ENCODE data around the gene PCDHB9. TPM values are rescaled to one million over a fixed set of nuclear protein-coding genes. Genes with fewer than 3 reads are reported as not detected.
"Not testable (repeated sequence)": the region's sequence is repeated elsewhere in the genome, so short reads cannot be mapped to it uniquely, and the experiment has no call there.

Gene PCDHB9
- total and polyA plus RNA-seq, 8 donors: 1.3 to 5.1 (median 4.1) TPM

- TF ChIP-seq CTCF (IDR thresholded peaks at IDR 0.05): no peak
- H3K4me3 ChIP-seq: no peak overlapping the region
- intact Hi-C loops (cut with DNase I): no loop called here
- peaks cover 4 to 92% of the 10 kb centered on the region in 2 donors for H3K9me3 ChIP-seq
- H3K27ac ChIP-seq: no peak overlapping the region
- H3K4me1 ChIP-seq: no peaks in the 10 kb centered on the region
- peaks cover 0 to 30% of the 10 kb centered on the region in 2 donors for H3K27me3 ChIP-seq
- DNase-seq (peak in 1 of 4 donors; percentile 35), ATAC-seq (no peak)
- H3K36me3 ChIP-seq: no peaks in the 10 kb centered on the region
Measured at GRCh38 chr5:141234109-141234667, 47.2 kb downstream of the PCDHB9 start.

GRCh38 chr5:141235922-141236321 lies 49.0 kb downstream of the PCDHB9 start:
- H3K27ac ChIP-seq; intact Hi-C loops (cut with DNase I); H3K36me3 ChIP-seq; H3K4me3 ChIP-seq; ATAC-seq; H3K4me1 ChIP-seq; DNase-seq: not testable (repeated sequence)
- H3K9me3 ChIP-seq: peaks cover 2 to 97% of the 10 kb centered on the region in 2 donors
- peaks cover 0 to 30% of the 10 kb centered on the region in 2 donors for H3K27me3 ChIP-seq

- intact Hi-C loops (cut with DNase I): no loop called here
- Histone ChIP-seq H3K27me3 (peaks cover 0 to 35% of the 10 kb centered on the region in 2 donors), H3K4me3 (no peak overlapping the region), H3K9me3 (peaks cover 0 to 97% of the 10 kb centered on the region in 2 donors), H3K36me3 (no peaks in the 10 kb centered on the region), H3K4me1 (no peaks in the 10 kb centered on the region), H3K27ac (no peak overlapping the region)
- no peak for ATAC-seq
- no peak for TF ChIP-seq CTCF (IDR thresholded peaks at IDR 0.05)
- DNase-seq: no peak
Measured at GRCh38 chr5:141236516-141237313, 49.8 kb downstream of the PCDHB9 start.

Other genes starting within 250 kb of the PCDHB9 start
Only the 30 nearest of the 37 such genes appear.
- gene PCDHB1, start 135.8 kb upstream of the PCDHB9 start, total RNA-seq: under 1 TPM; 0.06 to 0.10 TPM
- under 1 TPM; 0.06 to 0.14 (median 0.11) TPM for gene PCDHB1, start 135.8 kb upstream of the PCDHB9 start, polyA plus RNA-seq (ENCODE audit: insufficient read length in 6 of 6)
- gene PCDHB2, start 92.5 kb upstream of the PCDHB9 start, total RNA-seq: 1 to 10 TPM; 3.6 to 6.6 TPM
- gene PCDHB2, start 92.5 kb upstream of the PCDHB9 start, polyA plus RNA-seq (ENCODE audit: insufficient read length in 6 of 6): 10 to 100 TPM in 1 of 6 donors, 1 to 10 TPM in 5; 5.9 to 12.5 (median 8.9) TPM
- gene PCDHB3, start 86.7 kb upstream of the PCDHB9 start, total RNA-seq: 1 to 10 TPM; 2.0 to 3.9 TPM
- 1 to 10 TPM; 2.2 to 4.1 (median 3.2) TPM for gene PCDHB3, start 86.7 kb upstream of the PCDHB9 start, polyA plus RNA-seq (ENCODE audit: insufficient read length in 6 of 6)
- gene PCDHB4, start 65.3 kb upstream of the PCDHB9 start, total RNA-seq: 1 to 10 TPM; 1.9 to 4.3 TPM
- gene PCDHB4, start 65.3 kb upstream of the PCDHB9 start, polyA plus RNA-seq (ENCODE audit: insufficient read length in 6 of 6): 1 to 10 TPM; 2.0 to 3.5 (median 2.5) TPM
- 1 to 10 TPM; 2.5 to 7.5 TPM for gene PCDHB5, start 52.0 kb upstream of the PCDHB9 start, total RNA-seq
- gene PCDHB5, start 52.0 kb upstream of the PCDHB9 start, polyA plus RNA-seq (ENCODE audit: insufficient read length in 6 of 6): 10 to 100 TPM in 5 of 6 donors, 1 to 10 TPM in 1; 8.0 to 13.9 (median 11.3) TPM
- 1 to 10 TPM in 1 of 2 donors, under 1 TPM in 1; 0.73 to 1.0 TPM for gene PCDHB6, start 37.1 kb upstream of the PCDHB9 start, total RNA-seq
- gene PCDHB6, start 37.1 kb upstream of the PCDHB9 start, polyA plus RNA-seq (ENCODE audit: insufficient read length in 6 of 6): 1 to 10 TPM; 2.6 to 3.3 (median 2.8) TPM
- 1 to 10 TPM; 2.4 to 3.8 TPM for gene PCDHB7, start 14.5 kb upstream of the PCDHB9 start, total RNA-seq
- gene PCDHB7, start 14.5 kb upstream of the PCDHB9 start, polyA plus RNA-seq (ENCODE audit: insufficient read length in 6 of 6): 1 to 10 TPM; 3.9 to 5.8 (median 4.8) TPM
- 1 to 10 TPM; 1.1 to 2.7 TPM for gene PCDHB8, start 9.4 kb upstream of the PCDHB9 start, total RNA-seq
- 1 to 10 TPM in 5 of 6 donors, under 1 TPM in 1; 0.72 to 3.7 (median 2.5) TPM for gene PCDHB8, start 9.4 kb upstream of the PCDHB9 start, polyA plus RNA-seq (ENCODE audit: insufficient read length in 6 of 6)
- gene PCDHB16, start 4.8 kb upstream of the PCDHB9 start, total RNA-seq: 1 to 10 TPM; 1.8 to 3.1 TPM
- 1 to 10 TPM; 4.0 to 8.2 (median 6.9) TPM for gene PCDHB16, start 4.8 kb upstream of the PCDHB9 start, polyA plus RNA-seq (ENCODE audit: insufficient read length in 6 of 6)
- 1 to 10 TPM; 1.5 to 2.0 TPM for gene PCDHB10, start 5.2 kb downstream of the PCDHB9 start, total RNA-seq
- gene PCDHB10, start 5.2 kb downstream of the PCDHB9 start, polyA plus RNA-seq (ENCODE audit: insufficient read length in 6 of 6): 1 to 10 TPM; 5.8 to 6.9 (median 6.2) TPM
- 1 to 10 TPM; 2.6 to 3.4 TPM for gene PCDHB11, start 12.5 kb downstream of the PCDHB9 start, total RNA-seq
- gene PCDHB11, start 12.5 kb downstream of the PCDHB9 start, polyA plus RNA-seq (ENCODE audit: insufficient read length in 6 of 6): 1 to 10 TPM; 2.4 to 3.8 (median 3.5) TPM
- 1 to 10 TPM; 2.3 to 2.6 TPM for gene PCDHB12, start 21.6 kb downstream of the PCDHB9 start, total RNA-seq
- 1 to 10 TPM; 4.6 to 7.6 (median 6.2) TPM for gene PCDHB12, start 21.6 kb downstream of the PCDHB9 start, polyA plus RNA-seq (ENCODE audit: insufficient read length in 6 of 6)
- gene PCDHB13, start 26.8 kb downstream of the PCDHB9 start, total RNA-seq: 1 to 10 TPM; 1.8 to 2.1 TPM
- 1 to 10 TPM; 5.0 to 6.9 (median 5.9) TPM for gene PCDHB13, start 26.8 kb downstream of the PCDHB9 start, polyA plus RNA-seq (ENCODE audit: insufficient read length in 6 of 6)
- gene PCDHB14, start 36.2 kb downstream of the PCDHB9 start, total RNA-seq: 1 to 10 TPM; 2.6 to 3.0 TPM
- gene PCDHB14, start 36.2 kb downstream of the PCDHB9 start, polyA plus RNA-seq (ENCODE audit: insufficient read length in 6 of 6): 10 to 100 TPM in 3 of 6 donors, 1 to 10 TPM in 3; 8.4 to 11.1 (median 10.1) TPM
- gene PCDHB15, start 58.2 kb downstream of the PCDHB9 start, total RNA-seq: 1 to 10 TPM; 2.8 to 5.0 TPM
- gene PCDHB15, start 58.2 kb downstream of the PCDHB9 start, polyA plus RNA-seq (ENCODE audit: insufficient read length in 6 of 6): 10 to 100 TPM in 3 of 6 donors, 1 to 10 TPM in 3; 8.7 to 14.4 (median 11.1) TPM
- gene SLC25A2, start 116.9 kb downstream of the PCDHB9 start, total RNA-seq: under 1 TPM in 1 of 2 donors, not detected in 1; 0.76 TPM
- under 1 TPM in 4 of 6 donors, not detected in 2; 0.14 to 0.34 (median 0.21) TPM for gene SLC25A2, start 116.9 kb downstream of the PCDHB9 start, polyA plus RNA-seq (ENCODE audit: insufficient read length in 6 of 6)
- 10 to 100 TPM; 53.2 to 53.5 TPM for gene TAF7, start 133.6 kb downstream of the PCDHB9 start, total RNA-seq
- 100 to 1,000 TPM; 123 to 142 (median 134) TPM for gene TAF7, start 133.6 kb downstream of the PCDHB9 start, polyA plus RNA-seq (ENCODE audit: insufficient read length in 6 of 6)
- gene PCDHGA1, start 143.4 kb downstream of the PCDHB9 start, total RNA-seq: under 1 TPM; 0.38 to 0.42 TPM
- 1 to 10 TPM in 1 of 6 donors, under 1 TPM in 5; 0.39 to 1.1 (median 0.81) TPM for gene PCDHGA1, start 143.4 kb downstream of the PCDHB9 start, polyA plus RNA-seq (ENCODE audit: insufficient read length in 6 of 6)
- 1 to 10 TPM; 2.0 to 3.6 TPM for gene PCDHGA2, start 151.6 kb downstream of the PCDHB9 start, total RNA-seq
- gene PCDHGA2, start 151.6 kb downstream of the PCDHB9 start, polyA plus RNA-seq (ENCODE audit: insufficient read length in 6 of 6): 1 to 10 TPM; 4.6 to 7.1 (median 5.7) TPM
- gene PCDHGA3, start 156.7 kb downstream of the PCDHB9 start, total RNA-seq: 1 to 10 TPM; 1.4 to 1.8 TPM
- gene PCDHGA3, start 156.7 kb downstream of the PCDHB9 start, polyA plus RNA-seq (ENCODE audit: insufficient read length in 6 of 6): 1 to 10 TPM; 1.6 to 4.4 (median 3.4) TPM
- gene PCDHGB1, start 162.9 kb downstream of the PCDHB9 start, total RNA-seq: 1 to 10 TPM; 1.7 to 2.1 TPM
- gene PCDHGB1, start 162.9 kb downstream of the PCDHB9 start, polyA plus RNA-seq (ENCODE audit: insufficient read length in 6 of 6): 1 to 10 TPM; 1.4 to 2.3 (median 1.7) TPM
- gene PCDHGA4, start 167.9 kb downstream of the PCDHB9 start, total RNA-seq: 1 to 10 TPM; 2.2 to 2.6 TPM
- gene PCDHGA4, start 167.9 kb downstream of the PCDHB9 start, polyA plus RNA-seq (ENCODE audit: insufficient read length in 6 of 6): 1 to 10 TPM; 2.1 to 3.4 (median 2.9) TPM
- gene PCDHGB2, start 172.8 kb downstream of the PCDHB9 start, total RNA-seq: 1 to 10 TPM; 2.3 to 2.6 TPM
- gene PCDHGB2, start 172.8 kb downstream of the PCDHB9 start, polyA plus RNA-seq (ENCODE audit: insufficient read length in 6 of 6): 1 to 10 TPM; 4.4 to 5.4 (median 4.7) TPM
- gene PCDHGA5, start 177.0 kb downstream of the PCDHB9 start, total RNA-seq: 1 to 10 TPM; 1.3 to 2.0 TPM
- gene PCDHGA5, start 177.0 kb downstream of the PCDHB9 start, polyA plus RNA-seq (ENCODE audit: insufficient read length in 6 of 6): 1 to 10 TPM; 3.2 to 5.0 (median 4.1) TPM
- gene PCDHGB3, start 183.1 kb downstream of the PCDHB9 start, total RNA-seq: 1 to 10 TPM; 1.5 to 2.4 TPM
- gene PCDHGB3, start 183.1 kb downstream of the PCDHB9 start, polyA plus RNA-seq (ENCODE audit: insufficient read length in 6 of 6): 1 to 10 TPM; 2.6 to 3.4 (median 2.7) TPM
- 1 to 10 TPM; 2.9 TPM for gene PCDHGA6, start 186.7 kb downstream of the PCDHB9 start, total RNA-seq
- 1 to 10 TPM; 4.8 to 6.5 (median 5.8) TPM for gene PCDHGA6, start 186.7 kb downstream of the PCDHB9 start, polyA plus RNA-seq (ENCODE audit: insufficient read length in 6 of 6)
- 1 to 10 TPM; 1.7 TPM for gene PCDHGA7, start 195.6 kb downstream of the PCDHB9 start, total RNA-seq
- gene PCDHGA7, start 195.6 kb downstream of the PCDHB9 start, polyA plus RNA-seq (ENCODE audit: insufficient read length in 6 of 6): 1 to 10 TPM; 1.8 to 2.2 (median 2.0) TPM
- 1 to 10 TPM; 3.2 to 3.4 TPM for gene PCDHGB4, start 200.5 kb downstream of the PCDHB9 start, total RNA-seq
- gene PCDHGB4, start 200.5 kb downstream of the PCDHB9 start, polyA plus RNA-seq (ENCODE audit: insufficient read length in 6 of 6): 1 to 10 TPM; 3.7 to 5.9 (median 4.3) TPM
- gene PCDHGA8, start 205.5 kb downstream of the PCDHB9 start, total RNA-seq: 1 to 10 TPM in 1 of 2 donors, under 1 TPM in 1; 0.76 to 1.1 TPM
- under 1 TPM; 0.38 to 0.99 (median 0.77) TPM for gene PCDHGA8, start 205.5 kb downstream of the PCDHB9 start, polyA plus RNA-seq (ENCODE audit: insufficient read length in 6 of 6)
- gene PCDHGB5, start 210.8 kb downstream of the PCDHB9 start, total RNA-seq: 1 to 10 TPM; 8.8 to 9.1 TPM
- 10 to 100 TPM in 1 of 6 donors, 1 to 10 TPM in 5; 7.6 to 10.1 (median 8.4) TPM for gene PCDHGB5, start 210.8 kb downstream of the PCDHB9 start, polyA plus RNA-seq (ENCODE audit: insufficient read length in 6 of 6)